ENCODE data around the gene FBN2.

DNA sequence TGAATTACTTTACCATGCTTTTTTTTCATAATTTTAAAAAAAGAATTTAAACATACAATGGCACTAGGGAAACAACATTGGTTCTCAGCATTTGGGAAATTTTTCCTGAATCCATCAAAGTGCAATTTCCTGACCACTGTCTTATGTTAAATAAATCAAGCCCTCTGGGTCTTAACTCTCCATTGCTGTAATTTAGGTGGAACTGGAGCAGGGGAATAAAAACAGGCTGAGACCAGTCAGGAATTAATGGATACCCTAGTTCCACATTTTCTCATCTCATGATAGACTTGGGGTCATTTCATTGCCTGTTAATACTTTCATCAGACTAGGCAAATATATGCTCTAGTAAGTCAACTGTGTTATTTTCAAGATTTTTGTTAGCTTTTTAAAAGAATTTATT, 103.1 kb downstream of the FBN2 start:
- TF ChIP-seq, protein P1, sequence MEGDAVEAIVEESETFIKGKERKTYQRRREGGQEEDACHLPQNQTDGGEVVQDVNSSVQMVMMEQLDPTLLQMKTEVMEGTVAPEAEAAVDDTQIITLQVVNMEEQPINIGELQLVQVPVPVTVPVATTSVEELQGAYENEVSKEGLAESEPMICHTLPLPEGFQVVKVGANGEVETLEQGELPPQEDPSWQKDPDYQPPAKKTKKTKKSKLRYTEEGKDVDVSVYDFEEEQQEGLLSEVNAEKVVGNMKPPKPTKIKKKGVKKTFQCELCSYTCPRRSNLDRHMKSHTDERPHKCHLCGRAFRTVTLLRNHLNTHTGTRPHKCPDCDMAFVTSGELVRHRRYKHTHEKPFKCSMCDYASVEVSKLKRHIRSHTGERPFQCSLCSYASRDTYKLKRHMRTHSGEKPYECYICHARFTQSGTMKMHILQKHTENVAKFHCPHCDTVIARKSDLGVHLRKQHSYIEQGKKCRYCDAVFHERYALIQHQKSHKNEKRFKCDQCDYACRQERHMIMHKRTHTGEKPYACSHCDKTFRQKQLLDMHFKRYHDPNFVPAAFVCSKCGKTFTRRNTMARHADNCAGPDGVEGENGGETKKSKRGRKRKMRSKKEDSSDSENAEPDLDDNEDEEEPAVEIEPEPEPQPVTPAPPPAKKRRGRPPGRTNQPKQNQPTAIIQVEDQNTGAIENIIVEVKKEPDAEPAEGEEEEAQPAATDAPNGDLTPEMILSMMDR (conservative IDR thresholded peaks at IDR 0.05 in 1 of 2, IDR thresholded peaks at IDR 0.05 in 1 of 2; ENCODE audit: low read depth in 1 of 2, low read length in 2 of 2): no peak
- TF ChIP-seq EZH2 (IDR thresholded peaks at IDR 0.05; ENCODE audit: low read length, missing control alignments): no peak

Measured in fibroblast of lung (primary cell).